ENCODE data around the gene CD9.

GRCh38 chr12:6172862-6173261, 27.3 kb upstream of the CD9 start:
- no peak for TF ChIP-seq CTBP1 (IDR thresholded peaks at IDR 0.05; ENCODE audit: borderline replicate concordance)
- no peak for TF ChIP-seq LEF1 (IDR thresholded peaks at IDR 0.05; ENCODE audit: borderline replicate concordance)
- TF ChIP-seq L3MBTL2 (conservative IDR thresholded peaks at IDR 0.05) = no peak
- no peak for TF ChIP-seq ELF4 (IDR thresholded peaks at IDR 0.05)
- TF ChIP-seq FOXM1 (IDR thresholded peaks at IDR 0.05; ENCODE audit: borderline replicate concordance) = no peak
- no peak for TF ChIP-seq FOXA1 (IDR thresholded peaks at IDR 0.05)
- no peak for TF ChIP-seq SUZ12 (IDR thresholded peaks at IDR 0.05)
- no peak for TF ChIP-seq HDGF (IDR thresholded peaks at IDR 0.05; ENCODE audit: borderline replicate concordance)
- TF ChIP-seq PKNOX1 (IDR thresholded peaks at IDR 0.05) = no peak
- TF ChIP-seq BHLHE40 (IDR thresholded peaks at IDR 0.05; ENCODE audit: borderline replicate concordance) = no peak

Measured in HEK293T (cell line).